ENCODE data around the gene ADCY3. TPM values are rescaled to one million over a fixed set of nuclear protein-coding genes. Genes with fewer than 3 reads are reported as not detected.

ADCY3 gene
- total and polyA plus RNA-seq, 5 donors from 2014 or later: 3.8 to 67.6 (median 11.2) TPM

- H3K9me3 Mint-ChIP-seq: no peaks in the 10 kb centered on the region
- DNase-seq: no peak
- no peaks in the 10 kb centered on the region for H3K9me3 ChIP-seq (ENCODE audit: control insufficient read depth in 2 of 2, low read length in 2 of 2)
- H3K27ac ChIP-seq (ENCODE audit: insufficient read depth, low read length, poor library complexity, severe bottlenecking): no peak overlapping the region
- no peak overlapping the region for H3K4me3 ChIP-seq (ENCODE audit: low read depth, low read length)
- H3K27me3 Mint-ChIP-seq: no peaks in the 10 kb centered on the region
- H3K36me3 ChIP-seq (ENCODE audit: control insufficient read depth, insufficient read depth, low read length): peaks cover 10% of the 10 kb centered on the region
- H3K27ac Mint-ChIP-seq: no peak overlapping the region
- no peaks in the 10 kb centered on the region for H3K4me1 ChIP-seq (ENCODE audit: control insufficient read depth, insufficient read depth, low read length, poor library complexity, severe bottlenecking)
- no peaks in the 10 kb centered on the region for H3K27me3 ChIP-seq (ENCODE audit: control insufficient read depth, insufficient read depth, low read length)
- peaks cover 14% of the 10 kb centered on the region for H3K36me3 Mint-ChIP-seq
- H3K4me3 Mint-ChIP-seq: no peak overlapping the region
- peaks cover 0 to 5% (median 0%) of the 10 kb centered on the region in 4 donors for H3K4me1 Mint-ChIP-seq
- ATAC-seq (ENCODE audit: low read depth in 2 of 2): no peak
Observed at GRCh38 chr2:24873619-24874018, 46.4 kb downstream of the ADCY3 start.

- ATAC-seq (ENCODE audit: low read depth in 2 of 2) (no peak), DNase-seq (no peak)
- Histone ChIP-seq H3K36me3 (ENCODE audit: control insufficient read depth, insufficient read depth, low read length) (peaks cover 10% of the 10 kb centered on the region), H3K27me3 (ENCODE audit: control insufficient read depth, insufficient read depth, low read length) (no peaks in the 10 kb centered on the region), H3K27ac (ENCODE audit: insufficient read depth, low read length, poor library complexity, severe bottlenecking) (no peak overlapping the region), H3K9me3 (ENCODE audit: control insufficient read depth in 2 of 2, low read length in 2 of 2) (no peaks in the 10 kb centered on the region), H3K4me3 (ENCODE audit: low read depth, low read length) (no peak overlapping the region), H3K4me1 (ENCODE audit: control insufficient read depth, insufficient read depth, low read length, poor library complexity, severe bottlenecking) (no peaks in the 10 kb centered on the region)
- Mint-ChIP-seq H3K4me1 (peaks cover 0 to 7% (median 3%) of the 10 kb centered on the region in 4 donors), H3K9me3 (no peaks in the 10 kb centered on the region), H3K27me3 (no peaks in the 10 kb centered on the region), H3K36me3 (peaks cover 14% of the 10 kb centered on the region), H3K27ac (no peak overlapping the region), H3K4me3 (no peak overlapping the region)
Observed at GRCh38 chr2:24872344-24873115, 47.5 kb downstream of the ADCY3 start.

- Mint-ChIP-seq H3K4me3 (no peak overlapping the region), H3K4me1 (peaks cover 0 to 10% (median 3%) of the 10 kb centered on the region in 4 donors), H3K27ac (no peak overlapping the region), H3K27me3 (no peaks in the 10 kb centered on the region), H3K9me3 (peaks cover 0 to 2% (median 0%) of the 10 kb centered on the region in 7 donors), H3K36me3 (peaks cover 14% of the 10 kb centered on the region)
- no peaks in the 10 kb centered on the region for H3K27me3 ChIP-seq (ENCODE audit: control insufficient read depth, insufficient read depth, low read length)
- no peak overlapping the region for H3K4me3 ChIP-seq (ENCODE audit: low read depth, low read length)
- no peak overlapping the region for H3K27ac ChIP-seq (ENCODE audit: insufficient read depth, low read length, poor library complexity, severe bottlenecking)
- ATAC-seq (ENCODE audit: low read depth in 2 of 2) (no peak), DNase-seq (no peak)
- no peaks in the 10 kb centered on the region for H3K9me3 ChIP-seq (ENCODE audit: control insufficient read depth in 2 of 2, low read length in 2 of 2)
- no peaks in the 10 kb centered on the region for H3K4me1 ChIP-seq (ENCODE audit: control insufficient read depth, insufficient read depth, low read length, poor library complexity, severe bottlenecking)
- H3K36me3 ChIP-seq (ENCODE audit: control insufficient read depth, insufficient read depth, low read length): peaks cover 10% of the 10 kb centered on the region
Observed at GRCh38 chr2:24871852-24872333, 48.1 kb downstream of the ADCY3 start.

- Histone ChIP-seq H3K36me3 (ENCODE audit: control insufficient read depth, insufficient read depth, low read length) (peaks cover 10% of the 10 kb centered on the region), H3K4me1 (ENCODE audit: control insufficient read depth, insufficient read depth, low read length, poor library complexity, severe bottlenecking) (no peaks in the 10 kb centered on the region), H3K4me3 (ENCODE audit: low read depth, low read length) (no peak overlapping the region), H3K9me3 (ENCODE audit: control insufficient read depth in 2 of 2, low read length in 2 of 2) (no peaks in the 10 kb centered on the region), H3K27ac (ENCODE audit: insufficient read depth, low read length, poor library complexity, severe bottlenecking) (no peak overlapping the region), H3K27me3 (ENCODE audit: control insufficient read depth, insufficient read depth, low read length) (no peaks in the 10 kb centered on the region)
- Mint-ChIP-seq H3K36me3 (peaks cover 14% of the 10 kb centered on the region), H3K4me1 (peaks cover 0 to 11% (median 4%) of the 10 kb centered on the region in 4 donors), H3K27ac (peak overlapping the region in 1 of 3 donors; percentile 63), H3K4me3 (no peak overlapping the region), H3K27me3 (no peaks in the 10 kb centered on the region), H3K9me3 (peaks cover 0 to 4% (median 0%) of the 10 kb centered on the region in 7 donors)
- no peak for ATAC-seq (ENCODE audit: low read depth in 2 of 2)
- no peak for DNase-seq
Observed at GRCh38 chr2:24870891-24871705, 48.9 kb downstream of the ADCY3 start.

GRCh38 chr2:24870440-24870839 is 49.6 kb downstream of the ADCY3 start:
- no peak overlapping the region for H3K4me3 ChIP-seq (ENCODE audit: low read depth, low read length)
- Mint-ChIP-seq H3K4me1 (peaks cover 0 to 17% (median 4%) of the 10 kb centered on the region in 4 donors), H3K36me3 (peaks cover 18% of the 10 kb centered on the region), H3K27me3 (no peaks in the 10 kb centered on the region), H3K27ac (no peak overlapping the region), H3K9me3 (peaks cover 0 to 4% (median 0%) of the 10 kb centered on the region in 7 donors), H3K4me3 (no peak overlapping the region)
- no peak for ATAC-seq (ENCODE audit: low read depth in 2 of 2)
- H3K4me1 ChIP-seq (ENCODE audit: control insufficient read depth, insufficient read depth, low read length, poor library complexity, severe bottlenecking): no peaks in the 10 kb centered on the region
- no peak overlapping the region for H3K27ac ChIP-seq (ENCODE audit: insufficient read depth, low read length, poor library complexity, severe bottlenecking)
- no peaks in the 10 kb centered on the region for H3K27me3 ChIP-seq (ENCODE audit: control insufficient read depth, insufficient read depth, low read length)
- DNase-seq: no peak
- H3K36me3 ChIP-seq (ENCODE audit: control insufficient read depth, insufficient read depth, low read length): peaks cover 10% of the 10 kb centered on the region
- no peaks in the 10 kb centered on the region for H3K9me3 ChIP-seq (ENCODE audit: control insufficient read depth in 2 of 2, low read length in 2 of 2)

GRCh38 chr2:24866946-24867345 is 53.1 kb downstream of the ADCY3 start:
- peak overlapping the region; percentile 7 for H3K4me3 ChIP-seq (ENCODE audit: low read depth, low read length)
- no peak for ATAC-seq (ENCODE audit: low read depth in 2 of 2)
- H3K9me3 Mint-ChIP-seq: peaks cover 0 to 4% (median 0%) of the 10 kb centered on the region in 7 donors
- H3K4me3 Mint-ChIP-seq: no peak overlapping the region
- peak overlapping the region in 1 of 3 donors; percentile 24 for H3K27ac Mint-ChIP-seq
- H3K36me3 Mint-ChIP-seq: peaks cover 16% of the 10 kb centered on the region
- H3K27me3 Mint-ChIP-seq: no peaks in the 10 kb centered on the region
- no peaks in the 10 kb centered on the region for H3K4me1 ChIP-seq (ENCODE audit: control insufficient read depth, insufficient read depth, low read length, poor library complexity, severe bottlenecking)
- no peak for DNase-seq
- H3K27me3 ChIP-seq (ENCODE audit: control insufficient read depth, insufficient read depth, low read length): no peaks in the 10 kb centered on the region
- H3K4me1 Mint-ChIP-seq: peaks cover 0 to 21% (median 4%) of the 10 kb centered on the region in 4 donors
- H3K27ac ChIP-seq (ENCODE audit: insufficient read depth, low read length, poor library complexity, severe bottlenecking): no peak overlapping the region
- H3K9me3 ChIP-seq (ENCODE audit: control insufficient read depth in 2 of 2, low read length in 2 of 2): no peaks in the 10 kb centered on the region
- H3K36me3 ChIP-seq (ENCODE audit: control insufficient read depth, insufficient read depth, low read length): peaks cover 10% of the 10 kb centered on the region

- DNase-seq (no peak), ATAC-seq (ENCODE audit: low read depth in 2 of 2) (no peak)
- Mint-ChIP-seq H3K9me3 (peaks cover 0 to 4% (median 0%) of the 10 kb centered on the region in 7 donors), H3K4me3 (no peak overlapping the region), H3K4me1 (peaks cover 0 to 21% (median 4%) of the 10 kb centered on the region in 4 donors), H3K27me3 (no peaks in the 10 kb centered on the region), H3K27ac (peak overlapping the region in 2 of 3 donors; percentile 8 to 22), H3K36me3 (peaks cover 5% of the 10 kb centered on the region)
- Histone ChIP-seq H3K27ac (ENCODE audit: insufficient read depth, low read length, poor library complexity, severe bottlenecking) (no peak overlapping the region), H3K4me1 (ENCODE audit: control insufficient read depth, insufficient read depth, low read length, poor library complexity, severe bottlenecking) (no peaks in the 10 kb centered on the region), H3K4me3 (ENCODE audit: low read depth, low read length) (no peak overlapping the region), H3K36me3 (ENCODE audit: control insufficient read depth, insufficient read depth, low read length) (no peaks in the 10 kb centered on the region), H3K9me3 (ENCODE audit: control insufficient read depth in 2 of 2, low read length in 2 of 2) (no peaks in the 10 kb centered on the region), H3K27me3 (ENCODE audit: control insufficient read depth, insufficient read depth, low read length) (no peaks in the 10 kb centered on the region)
Observed at GRCh38 chr2:24863641-24864040, 56.4 kb downstream of the ADCY3 start.

All from CD4-positive, CD25-positive, alpha-beta regulatory T cell (primary cell).